ENCODE data around the gene SCN4A.

GRCh38 chr17:64004218-64004770 lies 31.6 kb upstream of the SCN4A start:
- TF ChIP-seq EZH2 (IDR thresholded peaks at IDR 0.05; ENCODE audit: borderline replicate concordance, low read length) (no peak), CTCF (conservative IDR thresholded peaks at IDR 0.05 in 1 of 2, IDR thresholded peaks at IDR 0.05 in 1 of 2; ENCODE audit: extremely low read depth in 1 of 2, insufficient read depth in 1 of 2, low read depth in 1 of 2, low read length in 2 of 2) (no peak)
